Measurements from ENCODE around the gene IL1RN. TPM values are rescaled to one million over a fixed set of nuclear protein-coding genes. Genes with fewer than 3 reads are reported as not detected.

The IL1RN gene
- total RNA-seq, 1 donor from 2014 or later: not detected

DNA sequence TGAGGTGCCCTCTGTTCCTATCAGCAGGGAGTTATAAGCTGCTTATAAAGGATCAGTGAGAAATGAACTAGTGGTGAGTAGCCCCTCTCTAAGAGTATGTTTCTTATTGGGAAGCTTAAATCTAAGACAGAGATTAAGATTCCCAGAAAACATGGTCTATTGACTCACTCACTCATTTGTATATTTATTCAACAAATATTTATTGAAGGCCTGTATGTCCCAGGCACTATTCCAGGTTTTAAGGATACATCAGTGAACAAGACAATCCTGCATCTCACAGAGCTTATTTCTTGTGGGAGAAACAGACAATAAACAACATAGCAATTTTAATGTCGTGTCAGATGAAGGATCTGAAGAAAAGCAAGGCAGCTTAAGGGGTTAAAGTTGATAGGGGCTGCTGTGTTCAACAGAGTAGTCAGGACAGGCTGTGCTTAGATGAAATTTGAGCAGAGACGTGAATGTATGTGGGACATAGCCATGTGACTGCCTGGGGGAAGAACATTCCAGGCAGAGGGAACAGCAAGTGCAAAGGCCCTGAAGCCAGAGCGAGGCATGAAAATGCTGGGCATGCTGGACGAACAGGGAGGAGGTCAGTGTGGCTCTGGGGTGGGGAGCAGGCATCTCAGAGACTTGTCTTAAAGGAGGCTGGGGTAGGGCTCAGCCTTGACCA, 31.6 kb downstream of the IL1RN start:
- Mint-ChIP-seq H3K9me3 (no peaks in the 10 kb centered on the region), H3K4me1 (peaks cover 27% of the 10 kb centered on the region), H3K27ac (no peak overlapping the region), H3K4me3 (no peak overlapping the region), H3K27me3 (ENCODE audit: insufficient read depth, low read depth) (peaks cover 23% of the 10 kb centered on the region), H3K36me3 (no peaks in the 10 kb centered on the region)
- Histone ChIP-seq H3K9ac (no peak overlapping the region), H3K9me3 (ENCODE audit: low read depth) (no peaks in the 10 kb centered on the region), H3K27me3 (peaks cover 57% of the 10 kb centered on the region), H3K4me2 (no peak overlapping the region), H4K20me1 (ENCODE audit: low read depth) (no peaks in the 10 kb centered on the region), H2AFZ (replicated peaks) (no peak overlapping the region), H3F3A (ENCODE audit: low read depth) (peaks cover 12% of the 10 kb centered on the region), H3K4me1 (peaks cover 8% of the 10 kb centered on the region), H3K4me3 (no peak overlapping the region), H3K36me3 (no peaks in the 10 kb centered on the region), H3K27ac (no peak overlapping the region), H3K79me2 (ENCODE audit: low read depth) (no peaks in the 10 kb centered on the region)
- TF ChIP-seq EZH2phosphoT487 (IDR thresholded peaks at IDR 0.05) (no peak), EZH2 (IDR thresholded peaks at IDR 0.05) (no peak)
- TF ChIP-seq, protein P1, sequence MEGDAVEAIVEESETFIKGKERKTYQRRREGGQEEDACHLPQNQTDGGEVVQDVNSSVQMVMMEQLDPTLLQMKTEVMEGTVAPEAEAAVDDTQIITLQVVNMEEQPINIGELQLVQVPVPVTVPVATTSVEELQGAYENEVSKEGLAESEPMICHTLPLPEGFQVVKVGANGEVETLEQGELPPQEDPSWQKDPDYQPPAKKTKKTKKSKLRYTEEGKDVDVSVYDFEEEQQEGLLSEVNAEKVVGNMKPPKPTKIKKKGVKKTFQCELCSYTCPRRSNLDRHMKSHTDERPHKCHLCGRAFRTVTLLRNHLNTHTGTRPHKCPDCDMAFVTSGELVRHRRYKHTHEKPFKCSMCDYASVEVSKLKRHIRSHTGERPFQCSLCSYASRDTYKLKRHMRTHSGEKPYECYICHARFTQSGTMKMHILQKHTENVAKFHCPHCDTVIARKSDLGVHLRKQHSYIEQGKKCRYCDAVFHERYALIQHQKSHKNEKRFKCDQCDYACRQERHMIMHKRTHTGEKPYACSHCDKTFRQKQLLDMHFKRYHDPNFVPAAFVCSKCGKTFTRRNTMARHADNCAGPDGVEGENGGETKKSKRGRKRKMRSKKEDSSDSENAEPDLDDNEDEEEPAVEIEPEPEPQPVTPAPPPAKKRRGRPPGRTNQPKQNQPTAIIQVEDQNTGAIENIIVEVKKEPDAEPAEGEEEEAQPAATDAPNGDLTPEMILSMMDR (IDR thresholded peaks at IDR 0.05): no peak
- DNase-seq (ENCODE audit: low spot score): no peak

DNA sequence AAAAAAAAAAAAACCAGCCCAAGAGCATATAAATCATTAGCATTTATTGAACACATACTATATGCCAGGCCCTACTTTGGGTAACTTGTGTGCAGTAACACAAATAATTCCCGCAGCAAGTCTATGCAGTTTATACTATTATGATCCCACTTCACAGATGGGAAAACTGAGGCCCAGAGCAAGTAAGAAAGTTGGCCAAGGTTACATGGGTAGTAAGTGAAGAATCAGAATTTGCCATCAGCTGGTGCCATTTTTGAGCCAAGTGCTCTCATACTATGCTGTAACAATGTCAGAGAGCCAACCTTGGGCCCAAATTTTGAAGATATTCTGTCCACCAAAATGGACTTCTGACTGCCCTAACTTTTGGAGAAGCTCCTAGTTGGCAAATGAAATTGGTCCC, 32.9 kb downstream of the IL1RN start:
- H3K27me3 Mint-ChIP-seq (ENCODE audit: insufficient read depth, low read depth): peaks cover 26% of the 10 kb centered on the region
- TF ChIP-seq EZH2 (IDR thresholded peaks at IDR 0.05) (no peak), EZH2phosphoT487 (IDR thresholded peaks at IDR 0.05) (no peak)
- TF ChIP-seq, protein P1 (IDR thresholded peaks at IDR 0.05): no peak
- peaks cover 13% of the 10 kb centered on the region for H3K4me1 ChIP-seq
- H4K20me1 ChIP-seq (ENCODE audit: low read depth): no peaks in the 10 kb centered on the region
- no peaks in the 10 kb centered on the region for H3K79me2 ChIP-seq (ENCODE audit: low read depth)
- H3K4me3 ChIP-seq: no peak overlapping the region
- no peaks in the 10 kb centered on the region for H3K36me3 Mint-ChIP-seq
- H3K4me2 ChIP-seq: no peak overlapping the region
- peaks cover 39% of the 10 kb centered on the region for H3K4me1 Mint-ChIP-seq
- no peak overlapping the region for H3K27ac ChIP-seq
- H2AFZ ChIP-seq (replicated peaks): no peak overlapping the region
- no peak for DNase-seq (ENCODE audit: low spot score)
- no peaks in the 10 kb centered on the region for H3K36me3 ChIP-seq
- H3K4me3 Mint-ChIP-seq: no peak overlapping the region
- peaks cover 49% of the 10 kb centered on the region for H3K27me3 ChIP-seq
- no peak overlapping the region for H3K9ac ChIP-seq
- H3K9me3 ChIP-seq (ENCODE audit: low read depth): no peaks in the 10 kb centered on the region
- no peaks in the 10 kb centered on the region for H3K9me3 Mint-ChIP-seq
- no peak overlapping the region for H3K27ac Mint-ChIP-seq
- peaks cover 12% of the 10 kb centered on the region for H3F3A ChIP-seq (ENCODE audit: low read depth)

DNA sequence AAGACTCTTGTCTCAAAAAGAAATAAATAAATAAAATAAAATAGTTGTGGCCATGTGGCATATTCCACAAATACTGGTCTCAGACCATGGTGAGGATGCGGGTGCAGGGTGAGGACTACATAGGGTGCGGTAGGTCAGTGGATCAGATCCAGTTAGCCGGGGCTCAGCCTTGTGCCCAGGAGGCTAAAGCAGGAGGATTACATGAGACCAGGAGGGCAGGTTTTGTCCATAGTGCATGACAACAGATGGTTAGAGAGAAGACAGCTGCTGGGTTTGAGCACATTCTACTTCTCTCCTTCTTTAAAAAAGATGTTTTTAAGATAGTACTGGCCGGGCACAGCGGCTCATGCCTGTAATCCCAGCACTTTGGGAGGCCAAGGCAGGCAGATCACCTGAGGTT, 33.6 kb downstream of the IL1RN start:
- Histone ChIP-seq H3K9me3 (ENCODE audit: low read depth) (no peaks in the 10 kb centered on the region), H3K79me2 (ENCODE audit: low read depth) (no peaks in the 10 kb centered on the region), H3F3A (ENCODE audit: low read depth) (peaks cover 10% of the 10 kb centered on the region), H3K4me3 (no peak overlapping the region), H3K4me2 (no peak overlapping the region), H2AFZ (replicated peaks) (no peak overlapping the region), H3K36me3 (no peaks in the 10 kb centered on the region), H3K9ac (no peak overlapping the region), H3K27ac (no peak overlapping the region), H4K20me1 (ENCODE audit: low read depth) (no peaks in the 10 kb centered on the region), H3K27me3 (peaks cover 42% of the 10 kb centered on the region), H3K4me1 (peaks cover 19% of the 10 kb centered on the region)
- Mint-ChIP-seq H3K36me3 (no peaks in the 10 kb centered on the region), H3K9me3 (no peaks in the 10 kb centered on the region), H3K27ac (no peak overlapping the region), H3K4me1 (peaks cover 45% of the 10 kb centered on the region), H3K27me3 (ENCODE audit: insufficient read depth, low read depth) (peaks cover 26% of the 10 kb centered on the region), H3K4me3 (no peak overlapping the region)
- TF ChIP-seq EZH2 (IDR thresholded peaks at IDR 0.05) (no peak), EZH2phosphoT487 (IDR thresholded peaks at IDR 0.05) (no peak)
- TF ChIP-seq, protein P1 (IDR thresholded peaks at IDR 0.05): no peak
- DNase-seq (ENCODE audit: low spot score): no peak

Measured in neural progenitor cell (in vitro differentiated cells).